Glutamatergic neuron (in vitro differentiated cells): ENCODE results near the gene RPL10. TPM values are rescaled to one million over a fixed set of nuclear protein-coding genes. Genes with fewer than 3 reads are reported as not detected.

Experiments used
- DNase-seq: peaks from one replicate; pipeline ENCODE4 v3.0.0; 2022
- H3K27ac Mint-ChIP-seq: one replicate; pipeline ENCODE4 v1.8.0; 2020; ENCODE audit warnings: mild to moderate bottlenecking, mixed read lengths, inconsistent platforms; ENCODE audit not compliant: unreplicated experiment
- H3K27me3 Mint-ChIP-seq: one replicate; pipeline ENCODE4 v1.8.0; 2020; ENCODE audit warnings: mild to moderate bottlenecking, moderate library complexity, mixed read lengths, inconsistent platforms; ENCODE audit not compliant: unreplicated experiment
- H3K36me3 Mint-ChIP-seq: one replicate; pipeline ENCODE4 v1.8.0; 2020; ENCODE audit warnings: mild to moderate bottlenecking, mixed read lengths, inconsistent platforms; ENCODE audit not compliant: unreplicated experiment
- H3K4me1 Mint-ChIP-seq: one replicate; pipeline ENCODE4 v1.8.0; 2020; ENCODE audit warnings: mild to moderate bottlenecking, low read depth, mixed read lengths, inconsistent platforms; ENCODE audit not compliant: unreplicated experiment
- H3K4me3 Mint-ChIP-seq: one replicate; pipeline ENCODE4 v1.8.0; 2020; ENCODE audit warnings: mild to moderate bottlenecking, mixed read lengths, inconsistent platforms; ENCODE audit not compliant: unreplicated experiment
- H3K9me3 Mint-ChIP-seq: one replicate; pipeline ENCODE4 v1.8.0; 2020; ENCODE audit warnings: mild to moderate bottlenecking, moderate library complexity, mixed read lengths, inconsistent platforms; ENCODE audit not compliant: unreplicated experiment
- CTCF ChIP-seq: fragments of 200-600 bp; sonication (generic); IDR thresholded peaks from one replicate; pipeline ENCODE4 v1.5.0; 2021; ENCODE audit not compliant: partially characterized antibody, unreplicated experiment
- total RNA-seq: library from RNA; stranded (reverse); fragmentation: NEBNext Ultra II Directional; extraction: Animal tissue kit (Norgen Biotek cat#: 25700); gene quantifications from one replicate; pipeline ENCODE4 v1.2.1, GENCODE V29; 2021; ENCODE audit not compliant: unreplicated experiment

Gene RPL10
- total RNA-seq, 1 donor from 2014 or later = 1,779 TPM

- Mint-ChIP-seq H3K4me1 (no peaks in the 10 kb centered on the region), H3K9me3 (peaks cover 3% of the 10 kb centered on the region), H3K27me3 (no peaks in the 10 kb centered on the region), H3K4me3 (no peak overlapping the region), H3K36me3 (no peaks in the 10 kb centered on the region), H3K27ac (no peak overlapping the region)
- no peak for TF ChIP-seq CTCF
- no peak for DNase-seq
Measured at GRCh38 chrX:154353172-154353843, 44.9 kb upstream of the RPL10 start.

- Mint-ChIP-seq H3K4me3 (no peak overlapping the region), H3K27ac (no peak overlapping the region), H3K9me3 (peaks cover 5% of the 10 kb centered on the region), H3K4me1 (no peaks in the 10 kb centered on the region), H3K36me3 (no peaks in the 10 kb centered on the region), H3K27me3 (peaks cover 3% of the 10 kb centered on the region)
- DNase-seq = no peak
- TF ChIP-seq CTCF = no peak
Measured at GRCh38 chrX:154354013-154354412, 44.2 kb upstream of the RPL10 start.

GRCh38 chrX:154354516-154354915 lies 43.7 kb upstream of the RPL10 start:
- Mint-ChIP-seq H3K27me3 (peaks cover 3% of the 10 kb centered on the region), H3K36me3 (no peaks in the 10 kb centered on the region), H3K4me3 (no peak overlapping the region), H3K9me3 (peaks cover 5% of the 10 kb centered on the region), H3K4me1 (no peaks in the 10 kb centered on the region), H3K27ac (no peak overlapping the region)
- no peak for TF ChIP-seq CTCF
- no peak for DNase-seq

- Mint-ChIP-seq H3K27ac (no peak overlapping the region), H3K36me3 (no peaks in the 10 kb centered on the region), H3K4me1 (no peaks in the 10 kb centered on the region), H3K27me3 (peaks cover 3% of the 10 kb centered on the region), H3K9me3 (peaks cover 5% of the 10 kb centered on the region), H3K4me3 (no peak overlapping the region)
- TF ChIP-seq CTCF = no peak
- DNase-seq = no peak
Measured at GRCh38 chrX:154355094-154355775, 42.9 kb upstream of the RPL10 start.

- Mint-ChIP-seq H3K36me3 (no peaks in the 10 kb centered on the region), H3K27ac (no peak overlapping the region), H3K27me3 (peaks cover 3% of the 10 kb centered on the region), H3K4me1 (no peaks in the 10 kb centered on the region), H3K4me3 (no peak overlapping the region), H3K9me3 (peaks cover 5% of the 10 kb centered on the region)
- TF ChIP-seq CTCF = no peak
- DNase-seq = no peak
Measured at GRCh38 chrX:154355776-154356140, 42.4 kb upstream of the RPL10 start.
